GM19193 (cell line): ENCODE measurements around the gene LUZP2.

Experiments
- POLR2A ChIP-seq: IDR thresholded peaks from 4 replicates; pipeline ENCODE4 v1.6.1; 2011; ENCODE audit not compliant: insufficient read depth, insufficient read length; ENCODE audit errors: extremely low read depth

The LUZP2 gene

GRCh38 chr11:24645563-24645962, 148.7 kb downstream of the LUZP2 start:
- TF ChIP-seq POLR2A: no peak

GRCh38 chr11:24651873-24652272, 155.0 kb downstream of the LUZP2 start:
- TF ChIP-seq POLR2A: no peak

- no peak for TF ChIP-seq POLR2A
These were observed 157.0 kb downstream of the LUZP2 start for GRCh38 chr11:24653901-24654300.

GRCh38 chr11:24661331-24661730, 164.5 kb downstream of the LUZP2 start:
- no peak for TF ChIP-seq POLR2A

- TF ChIP-seq POLR2A: no peak
These were observed 167.5 kb downstream of the LUZP2 start for GRCh38 chr11:24664399-24664798.

GRCh38 chr11:24667353-24667968, 170.6 kb downstream of the LUZP2 start:
- TF ChIP-seq POLR2A: no peak

GRCh38 chr11:24678703-24679348, 182.0 kb downstream of the LUZP2 start:
- no peak for TF ChIP-seq POLR2A

- TF ChIP-seq POLR2A: no peak
These were observed 183.0 kb downstream of the LUZP2 start for GRCh38 chr11:24679821-24680351.

- TF ChIP-seq POLR2A: no peak
These were observed 186.7 kb downstream of the LUZP2 start for GRCh38 chr11:24683583-24683982.

- TF ChIP-seq POLR2A: no peak
These were observed 189.0 kb downstream of the LUZP2 start for GRCh38 chr11:24685821-24686220.

GRCh38 chr11:24687531-24688147, 190.8 kb downstream of the LUZP2 start:
- no peak for TF ChIP-seq POLR2A

GRCh38 chr11:24688981-24689380, 192.1 kb downstream of the LUZP2 start:
- TF ChIP-seq POLR2A: no peak

- no peak for TF ChIP-seq POLR2A
These were observed 200.8 kb downstream of the LUZP2 start for GRCh38 chr11:24697522-24698111.

GRCh38 chr11:24704716-24705115, 207.9 kb downstream of the LUZP2 start:
- no peak for TF ChIP-seq POLR2A

GRCh38 chr11:24705474-24705873, 208.6 kb downstream of the LUZP2 start:
- TF ChIP-seq POLR2A: no peak
